HG02970 (cell line): ENCODE data around the gene SIL1.
"Not testable (repeated sequence)": the region's sequence is repeated elsewhere in the genome, so short reads cannot be mapped to it uniquely, and the experiment has no call there.

Source experiments
- ATAC-seq: cut with Tn5 transposase; IDR thresholded peaks from one replicate; pipeline ENCODE4 v1.9.1; 2021; ENCODE audit warnings: mild to moderate bottlenecking, moderate library complexity, moderate number of reproducible peaks; ENCODE audit not compliant: unreplicated experiment, low FRiP score

The SIL1 gene

GRCh38 chr5:138935466-138935865, 262.7 kb downstream of the SIL1 start:
- no peak for ATAC-seq

GRCh38 chr5:138934971-138935370, 263.2 kb downstream of the SIL1 start:
- no peak for ATAC-seq

- no peak for ATAC-seq
Measured at GRCh38 chr5:138933522-138934290, 264.5 kb downstream of the SIL1 start.

GRCh38 chr5:138932171-138932810, 265.9 kb downstream of the SIL1 start:
- ATAC-seq, result no peak

GRCh38 chr5:138930371-138931097, 267.6 kb downstream of the SIL1 start:
- no peak for ATAC-seq

- ATAC-seq, result no peak
Measured at GRCh38 chr5:138929571-138929955, 268.6 kb downstream of the SIL1 start.

GRCh38 chr5:138927979-138928378, 270.2 kb downstream of the SIL1 start:
- ATAC-seq, result no peak

- no peak for ATAC-seq
Measured at GRCh38 chr5:138927544-138927943, 270.6 kb downstream of the SIL1 start.

- no peak for ATAC-seq
Measured at GRCh38 chr5:138926688-138927448, 271.3 kb downstream of the SIL1 start.

GRCh38 chr5:138926257-138926656, 271.9 kb downstream of the SIL1 start:
- no peak for ATAC-seq

- no peak for ATAC-seq
Measured at GRCh38 chr5:138925090-138925635, 273.0 kb downstream of the SIL1 start.

GRCh38 chr5:138922494-138922893, 275.7 kb downstream of the SIL1 start:
- ATAC-seq, result no peak

GRCh38 chr5:138921362-138921761, 276.8 kb downstream of the SIL1 start:
- ATAC-seq, result not testable (repeated sequence)

GRCh38 chr5:138920181-138920580, 278.0 kb downstream of the SIL1 start:
- no peak for ATAC-seq

GRCh38 chr5:138918686-138919085, 279.5 kb downstream of the SIL1 start:
- ATAC-seq, result no peak

GRCh38 chr5:138914338-138914737, 283.8 kb downstream of the SIL1 start:
- ATAC-seq, result no peak

GRCh38 chr5:138913773-138914172, 284.4 kb downstream of the SIL1 start:
- ATAC-seq, result no peak

- ATAC-seq, result no peak
Measured at GRCh38 chr5:138912093-138912492, 286.1 kb downstream of the SIL1 start.

GRCh38 chr5:138911441-138911840, 286.7 kb downstream of the SIL1 start:
- no peak for ATAC-seq

- ATAC-seq, result no peak
Measured at GRCh38 chr5:138910546-138911185, 287.5 kb downstream of the SIL1 start.
